B cell (primary cell): Measurements from ENCODE around the gene CD96. TPM values are rescaled to one million over a fixed set of nuclear protein-coding genes. Genes with fewer than 3 reads are reported as not detected.
A peak's percentile ranks its signal among the peaks of the same experiment; 100 is the strongest.
"Not testable (repeated sequence)": the region's sequence is repeated elsewhere in the genome, so short reads cannot be mapped to it uniquely, and the experiment has no call there.

Experiments used
- ATAC-seq: fragments of 200-7000 bp; cut with Tn5 transposase; one replicate; pipeline ENCODE4 v1.10.0; 2021; ENCODE audit warnings: low read depth, mild to moderate bottlenecking, moderate number of reproducible peaks, moderate library complexity
- CTCF ChIA-PET: fragments of 350-600 bp; sonication (Branson Sonifier 250); formaldehyde crosslinking; loops from one replicate; lab custom pipeline; 2021; ENCODE audit warnings: antibody characterized with exemption, inconsistent platforms; lab: Charles Lee
- POLR2A ChIA-PET: fragments of 350-600 bp; sonication (Branson Sonifier 250); formaldehyde crosslinking; loops from one replicate; lab custom pipeline; 2021; ENCODE audit warnings: antibody characterized with exemption; lab: Charles Lee
- DNase-seq: peaks from one replicate; pipeline ENCODE4 v3.0.0; 2013
- H2AFZ ChIP-seq: 2 replicates; pipeline ENCODE4 v1.6.1; 2012; ENCODE audit warnings: mild to moderate bottlenecking, low read depth, low read length; ENCODE audit not compliant: insufficient read depth, poor library complexity, severe bottlenecking
- H3K27ac ChIP-seq, 2 donors: 1 replicate in 1 of 2; 2 replicates in 1 of 2; pipeline ENCODE4 v1.5.1; 2012 to 2013; ENCODE audit warnings: low read length in 2 of 2, mild to moderate bottlenecking in 2 of 2, moderate library complexity in 1 of 2
- H3K27me3 ChIP-seq, 4 experiments: fragments of 200-600 bp in 1 of 4; sonication (generic) in 1 of 4; replicated peaks in 1 of 4; 1 replicate in 2 of 4; 2 replicates in 2 of 4; pipeline versions ENCODE4 v1.6.1 to v1.7.0; 2013 to 2016; ENCODE audit warnings: low read length in 3 of 4, mild to moderate bottlenecking in 2 of 4, mixed read lengths in 1 of 4, moderate library complexity in 1 of 4; ENCODE audit not compliant: insufficient read depth in 4 of 4, control insufficient read depth in 3 of 4; ENCODE audit errors: control extremely low read depth in 1 of 4
- H3K36me3 ChIP-seq, 2 experiments: replicated peaks in 1 of 2; 1 replicate in 1 of 2; 2 replicates in 1 of 2; pipeline versions ENCODE4 v1.6.1 to v1.7.1; 2013; ENCODE audit warnings: low read length in 1 of 2; ENCODE audit not compliant: insufficient read depth in 2 of 2, control insufficient read depth in 1 of 2; ENCODE audit errors: control extremely low read depth in 1 of 2, extremely low read depth in 1 of 2
- H3K4me1 ChIP-seq, 2 donors: fragments of 200-600 bp in 1 of 2; sonication (generic) in 1 of 2; 1 replicate in 1 of 2; 2 replicates in 1 of 2; pipeline versions ENCODE4 v1.5.1 to v1.6.1; 2013 to 2017; ENCODE audit warnings: low read length in 2 of 2; ENCODE audit not compliant: control insufficient read depth in 2 of 2, insufficient read depth in 2 of 2
- H3K4me2 ChIP-seq: replicated peaks from 2 replicates; pipeline ENCODE3; 2012; ENCODE audit warnings: mild to moderate bottlenecking, low read depth, low read length; ENCODE audit not compliant: poor library complexity, severe bottlenecking
- H3K4me3 ChIP-seq, 5 experiments: fragments of 200-600 bp in 1 of 5; sonication (generic) in 1 of 5; 1 replicate in 3 of 5; 2 replicates in 2 of 5; pipeline versions ENCODE4 v1.5.1 to v1.7.0; 2011 to 2016; ENCODE audit warnings: low read length in 4 of 5, mild to moderate bottlenecking in 4 of 5, low read depth in 2 of 5, control low read depth in 1 of 5, moderate library complexity in 1 of 5; ENCODE audit not compliant: insufficient read depth in 1 of 5; ENCODE audit errors: control extremely low read depth in 1 of 5, extremely low read depth in 1 of 5
- H3K79me2 ChIP-seq: fragments of 200-600 bp; sonication (generic); one replicate; pipeline ENCODE4 v1.6.0; 2016; ENCODE audit warnings: low read length; ENCODE audit not compliant: control insufficient read depth, insufficient read depth
- H3K9ac ChIP-seq: fragments of 200-600 bp; sonication (generic); 2 replicates; pipeline ENCODE4 v1.6.1; 2017; ENCODE audit warnings: mild to moderate bottlenecking, low read length, moderate library complexity
- H3K9me3 ChIP-seq, 3 donors: one replicate each; pipeline versions ENCODE4 v1.6.1 to v1.7.1; 2013; ENCODE audit warnings: low read length in 2 of 3; ENCODE audit not compliant: control insufficient read depth in 2 of 3, insufficient read depth in 1 of 3; ENCODE audit errors: control extremely low read depth in 1 of 3
- H4K20me1 ChIP-seq: 2 replicates; pipeline ENCODE4 v1.6.0; 2012; ENCODE audit warnings: mild to moderate bottlenecking, low read length; ENCODE audit not compliant: insufficient read depth, control insufficient read depth, poor library complexity, severe bottlenecking
- H3K27ac Mint-ChIP-seq: one replicate; pipeline ENCODE4 v1.8.0; 2021; ENCODE audit warnings: mixed read lengths
- H3K27me3 Mint-ChIP-seq: one replicate; pipeline ENCODE4 v1.8.0; 2021; ENCODE audit warnings: mixed read lengths
- H3K4me1 Mint-ChIP-seq: one replicate; pipeline ENCODE4 v1.8.0; 2021; ENCODE audit warnings: mixed read lengths
- H3K4me3 Mint-ChIP-seq: one replicate; pipeline ENCODE4 v1.8.0; 2021; ENCODE audit warnings: mixed read lengths
- H3K9me3 Mint-ChIP-seq: one replicate; pipeline ENCODE4 v1.8.0; 2022; ENCODE audit warnings: mixed read lengths; ENCODE audit not compliant: insufficient read depth
- EZH2 ChIP-seq: IDR thresholded peaks from 2 replicates; pipeline ENCODE4 v1.6.1; 2012; ENCODE audit warnings: borderline replicate concordance, low read depth, mild to moderate bottlenecking, moderate library complexity, low read length; ENCODE audit not compliant: insufficient read depth, poor library complexity, severe bottlenecking
- WGBS: methylation state at CpG from one replicate; pipeline ENCODE4 v1.1.5; 2013; ENCODE audit warnings: missing lambda C conversion rate; ENCODE audit not compliant: insufficient coverage; 5-methylcytosine and 5-hydroxymethylcytosine counted together
- intact Hi-C: fragments of 100-400 bp; cut with micrococcal nuclease; formaldehyde crosslinking; loops from one replicate; pipeline ENCODE4 v1.10.0; 2022
- polyA plus RNA-seq: library from polyadenylated mRNA; depleted of rRNA; stranded (reverse); fragments of >200 nt; gene quantifications from 2 replicates; pipeline ENCODE4 v1.2.3, GENCODE V29; 2012
- total RNA-seq, 2 donors: library from RNA; stranded (reverse); fragments of 120-200 nt in 1 of 2; gene quantifications; 1 replicate in 1 of 2; 2 replicates in 1 of 2; pipeline versions ENCODE4 v1.2.3 to v1.2.4, GENCODE V29; 2013 to 2022
- TF ChIP-seq, protein P1 (sequence below): fragments of 200-600 bp; IDR thresholded peaks from one replicate; pipeline ENCODE4 v1.8.0; 2022; ENCODE audit warnings: antibody characterized with exemption, mild to moderate bottlenecking

Gene CD96
- total and polyA plus RNA-seq, 2 donors (not counting 1 experiment from before 2014, with no cell fraction given) = 21.4 to 56.2 TPM

DNA sequence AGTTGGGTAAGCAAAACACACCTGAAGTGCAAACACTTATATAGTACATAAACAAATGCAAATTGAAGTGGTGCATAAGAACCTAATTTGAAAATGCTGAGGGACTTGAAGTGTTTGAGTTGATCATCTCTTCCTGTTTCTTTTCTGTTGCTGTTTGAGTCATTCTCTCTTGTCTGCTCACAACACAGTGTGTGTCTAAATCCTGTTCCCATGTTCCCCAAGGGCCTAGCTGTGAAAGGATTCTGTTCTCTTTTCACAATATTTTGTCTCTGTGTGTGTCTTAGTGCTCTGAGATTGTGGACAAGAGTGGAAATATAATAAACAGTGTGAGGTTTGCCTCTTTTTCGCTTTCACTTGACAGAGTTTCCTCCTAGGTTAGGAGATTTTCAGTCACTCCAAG lies 6.1 kb downstream of the CD96 start:
- TF ChIP-seq, protein P1, sequence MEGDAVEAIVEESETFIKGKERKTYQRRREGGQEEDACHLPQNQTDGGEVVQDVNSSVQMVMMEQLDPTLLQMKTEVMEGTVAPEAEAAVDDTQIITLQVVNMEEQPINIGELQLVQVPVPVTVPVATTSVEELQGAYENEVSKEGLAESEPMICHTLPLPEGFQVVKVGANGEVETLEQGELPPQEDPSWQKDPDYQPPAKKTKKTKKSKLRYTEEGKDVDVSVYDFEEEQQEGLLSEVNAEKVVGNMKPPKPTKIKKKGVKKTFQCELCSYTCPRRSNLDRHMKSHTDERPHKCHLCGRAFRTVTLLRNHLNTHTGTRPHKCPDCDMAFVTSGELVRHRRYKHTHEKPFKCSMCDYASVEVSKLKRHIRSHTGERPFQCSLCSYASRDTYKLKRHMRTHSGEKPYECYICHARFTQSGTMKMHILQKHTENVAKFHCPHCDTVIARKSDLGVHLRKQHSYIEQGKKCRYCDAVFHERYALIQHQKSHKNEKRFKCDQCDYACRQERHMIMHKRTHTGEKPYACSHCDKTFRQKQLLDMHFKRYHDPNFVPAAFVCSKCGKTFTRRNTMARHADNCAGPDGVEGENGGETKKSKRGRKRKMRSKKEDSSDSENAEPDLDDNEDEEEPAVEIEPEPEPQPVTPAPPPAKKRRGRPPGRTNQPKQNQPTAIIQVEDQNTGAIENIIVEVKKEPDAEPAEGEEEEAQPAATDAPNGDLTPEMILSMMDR = no peak
- TF ChIP-seq EZH2 = no peak
- no peaks in the 10 kb centered on the region for H3K9me3 ChIP-seq
- CTCF ChIA-PET = interaction anchor here (0.8 to 1.9 kb wide), 7 partner anchors 8 to 466 kb away, joined by 3 to 9 read pairs (median 3); no protein-coding TSS in a partner anchor
- no peaks in the 10 kb centered on the region for H3K27me3 ChIP-seq
- no peak for DNase-seq
- no peaks in the 10 kb centered on the region for H3K27me3 Mint-ChIP-seq
- H3K36me3 ChIP-seq = peaks cover 0 to 11% of the 10 kb centered on the region in 2 experiments
- H2AFZ ChIP-seq = peak overlapping the region; percentile 45
- H3K27ac ChIP-seq = peak overlapping the region; percentile 47 to 72
- H3K4me3 Mint-ChIP-seq = no peak overlapping the region
- peak overlapping the region; percentile 44 for H3K9ac ChIP-seq
- POLR2A ChIA-PET = no interaction called here
- H3K9me3 Mint-ChIP-seq = no peaks in the 10 kb centered on the region
- H3K4me1 Mint-ChIP-seq = peaks cover 35% of the 10 kb centered on the region
- 0% methylated on average over 1 of the region's 1 CpG for WGBS
- no peak overlapping the region for H3K27ac Mint-ChIP-seq
- ATAC-seq = peak; percentile 48
- peak overlapping the region; percentile 57 for H3K4me2 ChIP-seq
- no peaks in the 10 kb centered on the region for H3K79me2 ChIP-seq
- intact Hi-C loops = loop anchor here (1.0 kb wide), 1 partner anchor 9 kb away; no protein-coding TSS in a partner anchor
- no peaks in the 10 kb centered on the region for H4K20me1 ChIP-seq
- H3K4me1 ChIP-seq = peaks cover 51 to 81% of the 10 kb centered on the region in 2 donors
- peak overlapping the region in 2 of 5 experiments; percentile 28 to 43 for H3K4me3 ChIP-seq

DNA sequence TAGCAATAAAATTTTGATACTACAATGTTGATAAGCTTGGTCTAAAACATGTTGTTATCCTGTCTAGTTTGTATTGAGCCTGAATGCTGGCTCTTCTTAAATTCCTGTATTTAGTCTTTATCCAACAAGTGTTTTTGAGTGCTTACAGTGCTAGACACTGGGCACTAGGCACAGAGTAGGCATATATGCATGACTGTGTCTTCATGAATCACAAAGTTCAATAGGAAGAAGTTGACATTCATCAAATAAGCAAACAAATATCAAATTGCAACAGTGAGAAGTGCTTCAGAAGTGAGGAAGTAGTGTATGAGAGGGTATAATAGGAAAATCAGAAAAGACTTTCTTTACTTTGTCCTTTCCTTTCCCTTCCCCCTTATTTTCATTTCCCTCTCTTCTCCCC lies 6.8 kb downstream of the CD96 start:
- intact Hi-C loops = loop anchor here (1.0 kb wide), 1 partner anchor 9 kb away; no protein-coding TSS in a partner anchor
- H2AFZ ChIP-seq = peak overlapping the region; percentile 45
- peak overlapping the region; percentile 47 to 72 for H3K27ac ChIP-seq
- peak overlapping the region; percentile 57 for H3K4me2 ChIP-seq
- Mint-ChIP-seq H3K9me3 (no peaks in the 10 kb centered on the region), H3K4me1 (peaks cover 31% of the 10 kb centered on the region), H3K4me3 (no peak overlapping the region), H3K27ac (no peak overlapping the region), H3K27me3 (no peaks in the 10 kb centered on the region)
- peak overlapping the region in 1 of 5 experiments; percentile 43 for H3K4me3 ChIP-seq
- TF ChIP-seq, protein P1 = no peak
- no peak for TF ChIP-seq EZH2
- H4K20me1 ChIP-seq = no peaks in the 10 kb centered on the region
- H3K4me1 ChIP-seq = peaks cover 51 to 78% of the 10 kb centered on the region in 2 donors
- DNase-seq (peak; percentile 8), ATAC-seq (no peak)
- no peaks in the 10 kb centered on the region for H3K9me3 ChIP-seq
- H3K36me3 ChIP-seq = peaks cover 0 to 11% of the 10 kb centered on the region in 2 experiments
- no peaks in the 10 kb centered on the region for H3K27me3 ChIP-seq
- CTCF ChIA-PET = interaction anchor here (0.9 to 1.9 kb wide), 5 partner anchors 9 to 122 kb away, joined by 3 to 9 read pairs (median 3); no protein-coding TSS in a partner anchor
- no peaks in the 10 kb centered on the region for H3K79me2 ChIP-seq
- H3K9ac ChIP-seq = peak overlapping the region; percentile 44
- POLR2A ChIA-PET = no interaction called here

DNA sequence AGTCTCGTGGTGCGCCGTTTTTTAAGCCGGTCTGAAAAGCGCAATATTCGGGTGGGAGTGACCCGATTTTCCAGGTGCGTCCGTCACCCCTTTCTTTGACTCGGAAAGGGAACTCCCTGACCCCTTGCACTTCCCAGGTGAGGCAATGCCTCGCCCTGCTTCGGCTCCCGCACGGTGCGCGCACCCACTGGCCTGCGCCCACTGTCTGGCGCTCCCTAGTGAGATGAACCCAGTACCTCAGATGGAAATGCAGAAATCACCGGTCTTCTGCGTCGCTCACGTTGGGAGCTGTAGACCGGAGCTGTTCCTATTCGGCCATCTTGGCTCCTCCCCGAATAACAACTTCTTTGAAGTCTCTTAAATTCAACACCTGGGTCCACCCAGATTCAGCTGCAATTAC lies 19.9 kb downstream of the CD96 start:
- H3K27me3 ChIP-seq, H4K20me1 ChIP-seq, H3K9me3 Mint-ChIP-seq, H3K27ac Mint-ChIP-seq, H3K4me1 ChIP-seq, H3K4me2 ChIP-seq, H3K36me3 ChIP-seq, H2AFZ ChIP-seq, DNase-seq, H3K79me2 ChIP-seq, POLR2A ChIA-PET, intact Hi-C loops, H3K9ac ChIP-seq, H3K4me3 Mint-ChIP-seq, H3K4me1 Mint-ChIP-seq, ATAC-seq, H3K4me3 ChIP-seq, H3K27ac ChIP-seq, H3K9me3 ChIP-seq, H3K27me3 Mint-ChIP-seq, CTCF ChIA-PET: not testable (repeated sequence)
- WGBS = 97% methylated on average over 15 of the region's 25 CpGs
